DMS79 (cell line): ENCODE measurements around the gene CACNA1B.
"Not testable (repeated sequence)": the region's sequence is repeated elsewhere in the genome, so short reads cannot be mapped to it uniquely, and the experiment has no call there.

Experiments used
- DNase-seq: peaks from one replicate; lab custom pipeline; 2025; lab: John Stamatoyannopoulos, UW

The CACNA1B gene

DNA sequence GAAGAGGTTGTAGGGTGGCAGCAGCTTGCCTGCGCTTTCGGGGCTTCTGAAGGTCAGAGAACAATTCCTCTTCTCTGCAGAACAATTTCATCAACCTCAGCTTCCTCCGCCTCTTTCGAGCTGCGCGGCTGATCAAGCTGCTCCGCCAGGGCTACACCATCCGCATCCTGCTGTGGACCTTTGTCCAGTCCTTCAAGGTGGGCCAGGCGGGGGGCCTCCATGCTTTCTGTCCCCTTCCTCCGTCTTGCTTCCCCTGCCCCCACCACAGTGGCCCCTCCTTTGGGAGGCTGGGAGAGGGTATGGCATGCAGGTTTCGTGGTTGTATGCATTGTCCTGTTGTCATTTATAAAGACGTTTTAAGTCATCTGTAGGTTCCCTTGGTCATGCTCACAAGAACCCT, 195.8 kb downstream of the CACNA1B start:
- no peak for DNase-seq

- DNase-seq = no peak
Observed at GRCh38 chr9:138073808-138074207, 196.2 kb downstream of the CACNA1B start.

DNA sequence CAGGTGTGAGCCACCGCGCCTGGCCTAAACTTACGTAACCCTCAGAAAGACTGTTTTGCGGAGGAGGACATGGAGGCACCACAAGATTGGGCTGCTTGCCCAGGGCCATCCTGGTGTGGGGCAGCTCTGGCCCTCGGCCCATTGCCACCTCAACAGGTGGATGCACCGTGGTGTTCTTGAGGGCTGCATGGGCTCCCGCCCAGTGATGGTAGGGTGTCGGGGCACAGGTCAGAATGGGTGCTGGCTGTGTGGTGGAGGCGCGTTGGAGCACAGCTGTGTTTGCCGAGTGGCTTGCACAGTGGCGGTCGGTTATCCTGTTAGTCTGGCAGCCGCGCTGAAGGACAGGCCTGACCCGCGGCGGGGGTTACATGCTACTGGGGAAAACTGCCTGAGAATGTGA, 196.9 kb downstream of the CACNA1B start:
- DNase-seq = no peak

- DNase-seq = no peak
Observed at GRCh38 chr9:138075496-138075895, 197.9 kb downstream of the CACNA1B start.

DNA sequence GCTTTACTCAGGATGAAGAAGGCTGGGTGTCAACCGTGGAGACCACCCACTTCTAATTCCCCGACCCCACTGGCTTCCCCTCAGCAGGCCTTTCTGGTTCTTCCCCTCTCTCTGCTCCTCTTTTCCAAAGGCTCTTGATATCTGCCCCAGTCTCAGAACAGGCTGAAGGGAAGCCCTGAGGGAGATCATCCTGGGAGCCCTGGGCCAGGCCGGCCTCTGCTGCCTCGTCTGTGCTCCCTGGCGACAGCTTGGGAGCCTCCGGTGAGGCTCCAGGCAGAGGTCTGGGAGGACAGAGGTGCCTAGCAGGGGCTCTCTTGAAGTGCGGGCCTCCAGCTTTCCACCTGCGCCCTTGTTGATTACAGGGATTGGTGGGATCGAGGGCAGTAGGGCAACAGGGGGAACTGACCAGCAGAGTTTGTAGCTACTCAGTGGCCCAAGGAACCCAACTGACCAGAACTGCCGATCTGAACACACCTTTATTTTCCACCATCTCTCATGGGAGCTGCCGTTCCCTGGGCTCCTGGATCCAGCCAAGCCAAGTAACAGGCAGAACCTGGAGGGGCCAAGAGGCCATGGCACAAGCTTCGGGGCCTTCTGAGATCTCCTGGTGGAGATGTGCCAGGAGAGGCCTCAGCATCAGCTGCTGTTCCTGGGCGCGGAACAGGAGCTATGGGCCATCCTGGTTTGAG, 198.5 kb downstream of the CACNA1B start:
- DNase-seq = no peak

- DNase-seq = no peak
Observed at GRCh38 chr9:138076650-138077009, 199.0 kb downstream of the CACNA1B start.

GRCh38 chr9:138077126-138077525, 199.5 kb downstream of the CACNA1B start:
- DNase-seq = no peak

- no peak for DNase-seq
Observed at GRCh38 chr9:138077898-138078540, 200.4 kb downstream of the CACNA1B start.

DNA sequence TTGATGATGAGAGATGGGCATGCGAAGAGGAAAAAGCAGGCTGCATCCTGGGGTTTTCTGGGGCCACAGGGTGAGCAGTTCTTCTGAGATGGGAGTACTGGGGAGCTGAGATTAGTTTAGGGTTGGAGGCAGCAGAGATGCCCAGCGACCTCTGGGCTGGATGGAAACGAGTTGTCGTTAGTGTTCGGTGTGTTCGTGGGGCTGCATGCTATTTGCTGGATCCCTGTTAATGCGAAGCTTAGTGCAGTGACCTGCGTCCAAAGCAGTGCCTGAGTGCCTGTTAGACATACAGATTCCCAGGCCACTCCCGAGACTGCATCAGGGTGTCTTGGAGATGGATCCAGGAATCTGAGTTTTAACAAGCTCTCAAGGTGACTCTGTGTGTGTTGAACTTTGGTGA, 201.3 kb downstream of the CACNA1B start:
- no peak for DNase-seq

- DNase-seq = no peak
Observed at GRCh38 chr9:138080979-138081378, 203.4 kb downstream of the CACNA1B start.

DNA sequence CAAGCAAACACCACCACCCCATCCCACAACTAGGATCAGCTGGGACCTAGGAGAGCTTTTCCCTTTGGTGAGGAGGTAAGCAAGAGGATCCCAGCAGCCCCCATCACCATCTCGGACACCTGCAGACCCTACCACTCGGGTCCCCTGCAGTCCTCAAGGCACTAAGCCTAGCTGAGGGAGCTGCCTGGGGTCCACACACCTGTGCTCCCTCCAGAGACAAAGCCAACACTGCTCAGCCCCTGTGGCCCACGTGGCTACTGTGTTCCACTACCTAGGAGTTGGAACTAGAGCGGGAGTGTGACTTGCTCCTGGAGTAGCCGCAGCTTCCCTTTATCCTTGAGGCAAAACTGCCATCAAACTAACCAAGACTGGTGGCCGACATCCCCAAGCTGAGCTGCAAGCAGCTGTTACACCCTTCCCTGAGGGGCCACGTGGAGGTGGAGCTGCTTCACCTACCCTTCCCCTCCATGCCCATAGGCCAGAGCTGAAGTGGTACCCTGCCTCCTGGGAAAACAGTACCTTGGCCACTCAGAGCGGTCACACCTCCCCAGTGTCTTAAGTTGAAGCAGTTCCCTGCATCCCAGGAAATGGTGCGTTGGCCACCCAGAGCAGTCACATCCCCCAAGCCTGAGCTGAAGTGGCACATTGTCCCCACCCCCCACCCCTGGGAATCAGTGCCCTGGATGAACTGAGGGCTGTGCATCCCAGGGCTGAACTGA, 205.5 kb downstream of the CACNA1B start:
- no peak for DNase-seq

- no peak for DNase-seq
Observed at GRCh38 chr9:138083873-138084272, 206.3 kb downstream of the CACNA1B start.

GRCh38 chr9:138085568-138085967, 208.0 kb downstream of the CACNA1B start:
- no peak for DNase-seq

GRCh38 chr9:138092057-138092456, 214.5 kb downstream of the CACNA1B start:
- DNase-seq = not testable (repeated sequence)

DNA sequence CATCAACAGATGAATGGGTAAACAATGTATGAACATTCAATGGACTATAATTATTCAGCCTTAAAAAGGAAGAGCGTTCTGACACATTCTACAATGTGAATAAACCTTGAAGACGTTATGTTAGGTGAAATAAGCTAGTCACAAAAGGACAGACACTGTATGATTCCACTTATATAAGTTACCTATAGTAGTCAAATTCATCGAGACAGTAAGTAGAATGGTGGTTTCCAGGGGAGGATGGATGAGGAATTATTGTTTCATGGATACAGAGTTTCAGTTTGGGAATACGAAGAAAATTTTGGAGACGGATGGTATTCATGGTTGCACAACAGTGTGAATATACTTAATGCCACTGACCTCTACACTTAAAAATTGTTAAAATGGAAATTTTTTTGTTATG, 216.4 kb downstream of the CACNA1B start:
- no peak for DNase-seq

DNA sequence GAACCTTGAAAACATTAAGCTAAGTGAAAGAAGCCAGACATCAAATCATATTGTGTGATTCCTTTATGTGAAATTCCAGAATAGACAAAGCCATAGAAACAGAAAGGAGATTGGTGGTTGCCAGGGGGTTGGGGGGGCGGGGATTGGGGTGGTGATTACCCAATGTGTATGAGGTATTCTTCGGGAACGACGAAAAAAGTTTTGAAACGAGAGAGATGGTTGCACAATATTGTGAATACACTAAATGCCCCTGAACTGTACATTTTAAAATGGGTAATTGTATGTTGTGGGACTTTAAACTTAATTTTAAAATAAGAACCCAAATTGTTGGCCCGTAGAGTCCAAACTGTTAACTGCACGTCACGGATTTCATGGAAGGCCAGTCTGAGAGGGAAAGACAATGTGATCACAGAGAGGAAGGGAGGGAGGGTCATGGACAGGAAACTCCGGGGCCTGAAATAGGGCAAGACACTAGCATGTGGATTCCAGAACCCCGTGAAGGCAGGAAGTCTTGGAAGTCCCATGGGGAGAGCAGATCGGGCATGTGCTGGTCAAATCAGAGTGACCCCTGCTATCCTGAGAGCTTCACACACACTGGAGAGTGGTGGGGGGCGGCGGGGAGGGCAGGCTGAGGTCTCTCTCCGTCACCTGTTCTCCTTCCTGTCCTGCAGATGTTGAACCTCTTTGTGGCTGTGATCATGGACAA, 218.4 kb downstream of the CACNA1B start:
- DNase-seq = no peak

- no peak for DNase-seq
Observed at GRCh38 chr9:138096519-138096845, 218.9 kb downstream of the CACNA1B start.

- no peak for DNase-seq
Observed at GRCh38 chr9:138097501-138097991, 220.0 kb downstream of the CACNA1B start.

- no peak for DNase-seq
Observed at GRCh38 chr9:138098116-138098907, 220.7 kb downstream of the CACNA1B start.

- DNase-seq = no peak
Observed at GRCh38 chr9:138098908-138099791, 221.6 kb downstream of the CACNA1B start.
